Measurements from ENCODE around the gene TFRC.
"Not testable (repeated sequence)": the region's sequence is repeated elsewhere in the genome, so short reads cannot be mapped to it uniquely, and the experiment has no call there.

The TFRC gene

DNA sequence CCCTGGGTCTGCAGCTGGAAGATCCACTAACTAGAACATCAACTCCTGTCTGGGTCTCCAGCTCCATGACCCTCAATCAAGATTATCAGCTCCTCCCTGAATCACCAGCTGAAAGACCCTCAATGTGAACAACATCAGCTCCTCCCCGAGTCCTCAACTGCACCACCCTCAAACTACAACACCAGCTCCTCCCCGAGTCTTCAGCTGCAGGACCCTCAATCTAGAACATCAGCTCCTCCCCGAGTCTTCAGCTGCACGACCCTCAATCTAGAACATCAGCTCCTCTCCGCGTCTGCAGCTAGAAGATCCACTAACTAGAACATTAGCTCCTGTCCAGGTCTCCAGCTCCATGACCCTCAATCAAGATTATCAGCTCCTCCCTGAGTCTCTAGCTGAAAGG is 79.2 kb downstream of the TFRC start:
- not testable (repeated sequence) for DNase-seq

GRCh38 chr3:196001240-196001639 is 80.7 kb downstream of the TFRC start:
- not testable (repeated sequence) for DNase-seq

DNA sequence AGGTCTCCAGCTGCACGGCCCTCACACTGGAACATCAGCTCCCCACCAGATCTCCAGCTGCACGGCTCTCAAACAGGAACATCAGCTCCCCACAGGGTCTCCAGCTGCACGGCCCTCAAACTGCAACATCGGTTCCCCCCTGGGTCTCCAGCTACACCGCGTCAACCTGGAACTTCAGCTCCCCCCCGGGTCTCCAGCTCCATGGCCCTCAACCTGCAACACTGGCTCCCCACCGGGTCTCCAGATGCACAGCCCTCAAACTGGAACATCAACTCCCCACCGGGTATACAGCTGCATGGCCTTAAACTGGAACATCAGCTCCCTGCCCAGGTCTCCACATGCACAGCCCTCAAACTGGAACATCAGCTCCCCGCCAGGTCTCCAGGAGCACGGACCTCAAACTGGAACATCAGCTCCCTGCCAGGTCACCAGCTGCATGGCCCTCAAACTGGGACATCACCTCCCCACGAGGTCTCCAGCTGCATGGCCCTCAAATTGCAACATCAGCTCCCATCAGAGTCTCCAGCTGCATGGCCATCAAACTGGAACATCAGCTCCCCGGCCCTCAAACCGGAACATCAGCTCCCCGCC is 81.4 kb downstream of the TFRC start:
- DNase-seq, result not testable (repeated sequence)

DNA sequence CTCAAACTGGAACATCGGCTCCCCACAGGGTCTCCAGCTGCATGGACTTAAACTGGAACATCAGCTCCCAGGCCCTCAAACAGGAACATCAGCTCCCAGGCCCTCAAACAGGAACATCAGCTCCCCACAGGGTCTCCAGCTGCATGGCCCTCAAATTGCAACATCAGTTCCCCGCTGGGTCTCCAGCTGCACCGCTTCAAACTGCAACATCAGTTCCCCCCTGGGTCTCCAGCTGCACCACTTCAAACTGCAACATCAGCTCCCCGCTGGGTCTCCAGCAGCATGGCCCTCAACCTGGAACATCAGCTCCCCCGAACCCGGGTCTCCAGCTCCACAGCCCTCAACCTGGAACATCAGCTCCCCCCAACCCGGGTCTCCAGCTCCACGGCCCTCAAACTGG is 82.0 kb downstream of the TFRC start:
- DNase-seq, result no peak

Data from activated T-cell treated with anti-CD3 and anti-CD28 coated beads for 4 hours (primary cell).